Ovary (tissue), 3 donors: ENCODE measurements around the gene KRT80.

Experiments
- CTCF ChIP-seq, 3 donors: fragments of 450-650 bp in 2 of 3; fragments of 200-600 bp in 1 of 3; IDR thresholded peaks; one replicate each; pipeline versions ENCODE4 v1.5.1 to v1.8.0; 2016 to 2022; ENCODE audit warnings: antibody characterized with exemption in 3 of 3, mild to moderate bottlenecking in 1 of 3
- EP300 ChIP-seq: sonication (generic); formaldehyde crosslinking; IDR thresholded peaks from one replicate; pipeline ENCODE4 v1.6.1; 2017; ENCODE audit warnings: antibody characterized with exemption
- POLR2A ChIP-seq: fragments of 450-650 bp; IDR thresholded peaks from one replicate; pipeline ENCODE4 v1.6.1; 2017; ENCODE audit warnings: antibody characterized with exemption, mild to moderate bottlenecking, moderate library complexity
- donor health status: DM: no; HTN: no; CAD: no.

GRCh38 chr12:52220477-52220876 is 28.7 kb upstream of the KRT80 start:
- TF ChIP-seq POLR2A = no peak
- no peak for TF ChIP-seq CTCF (IDR thresholded peaks at IDR 0.05)
- TF ChIP-seq EP300 = no peak
